Panc1 (cell line): ENCODE data around the gene IGSF3.

Source experiments
- CTCF ChIP-seq: fragments of 450-650 bp; IDR thresholded peaks from 2 replicates; pipeline ENCODE4 v1.5.1; 2017; ENCODE audit warnings: mild to moderate bottlenecking
- POLR2AphosphoS5 ChIP-seq: IDR thresholded peaks from 2 replicates; pipeline ENCODE4 v1.6.1; 2012; ENCODE audit warnings: mild to moderate bottlenecking, low read depth, low read length, moderate library complexity
- REST ChIP-seq, 2 experiments: IDR thresholded peaks; 2 replicates each; pipeline ENCODE4 v1.6.1; 2011 to 2012; ENCODE audit warnings: low read depth in 2 of 2, control low read depth in 1 of 2, low read length in 1 of 2, mild to moderate bottlenecking in 1 of 2, moderate library complexity in 1 of 2; ENCODE audit not compliant: insufficient read depth in 1 of 2

GRCh38 chr1:116567790-116568661, 99.5 kb downstream of the IGSF3 start:
- no peak for TF ChIP-seq CTCF
- TF ChIP-seq POLR2AphosphoS5: no peak
- no peak for TF ChIP-seq REST (IDR thresholded peaks at IDR 0.05; ENCODE audit: insufficient read depth in 1 of 2, low read depth in 2 of 2, low read length in 1 of 2)
